HG02852 (cell line): Measurements from ENCODE around the gene NCEH1.

Source experiments
- ATAC-seq: cut with Tn5 transposase; IDR thresholded peaks from one replicate; pipeline ENCODE4 v1.9.1; 2021; ENCODE audit warnings: mild to moderate bottlenecking, moderate library complexity; ENCODE audit not compliant: unreplicated experiment

NCEH1 gene

GRCh38 chr3:172591876-172592771 lies 118.7 kb downstream of the NCEH1 start:
- ATAC-seq: peak; percentile 85

- ATAC-seq: no peak
Measured at GRCh38 chr3:172591125-172591605, 119.7 kb downstream of the NCEH1 start.

- no peak for ATAC-seq
Measured at GRCh38 chr3:172586436-172586835, 124.4 kb downstream of the NCEH1 start.

GRCh38 chr3:172585954-172586353 lies 124.9 kb downstream of the NCEH1 start:
- ATAC-seq: no peak

GRCh38 chr3:172582712-172583111 lies 128.2 kb downstream of the NCEH1 start:
- no peak for ATAC-seq

GRCh38 chr3:172581757-172582166 lies 129.1 kb downstream of the NCEH1 start:
- peak; percentile 28 for ATAC-seq

GRCh38 chr3:172580680-172581401 lies 130.0 kb downstream of the NCEH1 start:
- ATAC-seq: peak; percentile 89
